ENCODE data around the gene SATB2.

GRCh38 chr2:199443589-199444130 lies 14.1 kb downstream of the SATB2 start:
- TF ChIP-seq CTCF (conservative IDR thresholded peaks at IDR 0.05; ENCODE audit: low read depth in 2 of 2) (no peak), EZH2 (IDR thresholded peaks at IDR 0.05; ENCODE audit: low read depth, unreplicated experiment) (no peak), POLR2AphosphoS5 (IDR thresholded peaks at IDR 0.05; ENCODE audit: low read depth) (no peak), EZH2phosphoT487 (IDR thresholded peaks at IDR 0.05; ENCODE audit: unreplicated experiment) (no peak), REST (IDR thresholded peaks at IDR 0.05; ENCODE audit: unreplicated experiment) (no peak), CREB1 (CRISPR knock-in tag; IDR thresholded peaks at IDR 0.05; ENCODE audit: low read depth) (no peak), ZNF114 (CRISPR knock-in tag; IDR thresholded peaks at IDR 0.05) (no peak), JUNB (IDR thresholded peaks at IDR 0.05; ENCODE audit: unreplicated experiment) (no peak), STAT1 (IDR thresholded peaks at IDR 0.05; ENCODE audit: unreplicated experiment) (no peak)
